WTC11 (cell line): ENCODE measurements around the gene ZBTB22. TPM values are rescaled to one million over a fixed set of nuclear protein-coding genes. Genes with fewer than 3 reads are reported as not detected.

Experiments
- ATAC-seq: fragments of 200-7000 bp; cut with Tn5 transposase; 2 replicates; pipeline ENCODE4 v1.10.0; 2021; ENCODE audit warnings: mild to moderate bottlenecking, moderate library complexity
- CTCF ChIA-PET: fragments of 300-600 bp; sonication (Branson Sonifier 250); formaldehyde crosslinking; loops from one replicate; lab custom pipeline; 2021; ENCODE audit warnings: antibody characterized with exemption; lab: Charles Lee
- POLR2A ChIA-PET: fragments of 350-600 bp; sonication (Branson Sonifier 250); formaldehyde crosslinking; loops from one replicate; lab custom pipeline; 2021; ENCODE audit warnings: antibody characterized with exemption; lab: Charles Lee
- DNase-seq: peaks from one replicate; pipeline ENCODE4 v3.0.0; 2021; ENCODE audit warnings: low spot score
- H3K27ac Mint-ChIP-seq: 2 replicates; pipeline ENCODE4 v1.8.0; 2021; ENCODE audit warnings: mixed read lengths
- H3K27me3 Mint-ChIP-seq: 2 replicates; pipeline ENCODE4 v1.8.0; 2021; ENCODE audit warnings: low read depth, mild to moderate bottlenecking, moderate library complexity, mixed read lengths
- H3K36me3 Mint-ChIP-seq: 2 replicates; pipeline ENCODE4 v1.8.0; 2021; ENCODE audit warnings: mixed read lengths
- H3K4me1 Mint-ChIP-seq: 2 replicates; pipeline ENCODE4 v1.8.0; 2022; ENCODE audit warnings: mixed read lengths
- H3K4me3 Mint-ChIP-seq: 2 replicates; pipeline ENCODE4 v1.8.0; 2021; ENCODE audit warnings: mild to moderate bottlenecking, moderate library complexity, mixed read lengths
- H3K9me3 Mint-ChIP-seq: 2 replicates; pipeline ENCODE4 v1.8.0; 2021; ENCODE audit warnings: mixed read lengths
- AFF4 ChIP-seq: sonication (generic); formaldehyde crosslinking; IDR thresholded peaks from 2 replicates; pipeline ENCODE4 v1.8.1; 2023; ENCODE audit warnings: mild to moderate bottlenecking, missing genetic modification reagents, borderline replicate concordance
- ATF1 ChIP-seq: sonication (generic); formaldehyde crosslinking; IDR thresholded peaks from 2 replicates; pipeline ENCODE4 v1.8.1; 2023; ENCODE audit warnings: mild to moderate bottlenecking, moderate library complexity, missing genetic modification reagents
- ATF2 ChIP-seq: sonication (generic); formaldehyde crosslinking; IDR thresholded peaks from 2 replicates; pipeline ENCODE4 v1.8.1; 2022; ENCODE audit warnings: low read depth, missing genetic modification reagents, borderline replicate concordance
- CBFB ChIP-seq: sonication (generic); formaldehyde crosslinking; IDR thresholded peaks from 2 replicates; pipeline ENCODE4 v1.8.1; 2022; ENCODE audit warnings: mild to moderate bottlenecking, low read depth, missing genetic modification reagents
- E2F5 ChIP-seq: sonication (generic); formaldehyde crosslinking; IDR thresholded peaks from 2 replicates; pipeline ENCODE4 v1.8.1; 2022; ENCODE audit warnings: mild to moderate bottlenecking, moderate library complexity, missing genetic modification reagents
- ELF4 ChIP-seq: sonication (generic); formaldehyde crosslinking; IDR thresholded peaks from 2 replicates; pipeline ENCODE4 v1.8.1; 2022; ENCODE audit warnings: low read depth, mild to moderate bottlenecking, moderate library complexity, missing genetic modification reagents
- ESRRA ChIP-seq: sonication (generic); formaldehyde crosslinking; IDR thresholded peaks from 2 replicates; pipeline ENCODE4 v1.8.1; 2022; ENCODE audit warnings: mild to moderate bottlenecking, missing genetic modification reagents, borderline replicate concordance
- FOXP4 ChIP-seq: sonication (generic); formaldehyde crosslinking; IDR thresholded peaks from 2 replicates; pipeline ENCODE4 v1.8.0; 2022; ENCODE audit warnings: mild to moderate bottlenecking, missing genetic modification reagents
- HMGA2 ChIP-seq: fragments of 250-450 bp; sonication (Bioruptor Pico); IDR thresholded peaks from 2 replicates; pipeline ENCODE4 v1.4.0; 2021; ENCODE audit warnings: mild to moderate bottlenecking, moderate library complexity
- NFYB ChIP-seq: sonication (generic); formaldehyde crosslinking; conservative IDR thresholded peaks from 2 replicates; pipeline ENCODE4 v1.8.0; 2022; ENCODE audit warnings: low read depth, missing genetic modification reagents
- NR1H2 ChIP-seq: sonication (generic); formaldehyde crosslinking; IDR thresholded peaks from 2 replicates; pipeline ENCODE4 v1.9.0; 2021; ENCODE audit warnings: mild to moderate bottlenecking, moderate library complexity, missing genetic modification reagents
- TEAD1 ChIP-seq: sonication (generic); formaldehyde crosslinking; IDR thresholded peaks from 2 replicates; pipeline ENCODE4 v1.8.0; 2022; ENCODE audit warnings: mild to moderate bottlenecking, missing genetic modification reagents
- TEAD4 ChIP-seq: sonication (generic); formaldehyde crosslinking; IDR thresholded peaks from 2 replicates; pipeline ENCODE4 v1.8.0; 2022; ENCODE audit warnings: mild to moderate bottlenecking, missing genetic modification reagents
- TP53 ChIP-seq: sonication (generic); formaldehyde crosslinking; IDR thresholded peaks from 2 replicates; pipeline ENCODE4 v1.8.1; 2023; ENCODE audit warnings: mild to moderate bottlenecking, missing genetic modification reagents
- ZNF138 ChIP-seq: sonication (generic); formaldehyde crosslinking; conservative IDR thresholded peaks from 2 replicates; pipeline ENCODE4 v1.8.1; 2022; ENCODE audit warnings: mild to moderate bottlenecking, moderate library complexity, missing genetic modification reagents
- ZNF219 ChIP-seq: sonication (generic); formaldehyde crosslinking; IDR thresholded peaks from 2 replicates; pipeline ENCODE4 v1.8.0; 2023; ENCODE audit warnings: missing genetic modification reagents, mild to moderate bottlenecking, borderline replicate concordance
- ZNF423 ChIP-seq: fragments of 250-450 bp; sonication (Bioruptor Pico); IDR thresholded peaks from 2 replicates; pipeline ENCODE4 v2.1.2; 2022; ENCODE audit warnings: mild to moderate bottlenecking, moderate library complexity
- ZNF532 ChIP-seq: fragments of 250-450 bp; sonication (Bioruptor Pico); IDR thresholded peaks from 2 replicates; pipeline ENCODE4 v1.9.0; 2021; ENCODE audit warnings: mild to moderate bottlenecking, borderline replicate concordance
- ZNF671 ChIP-seq: fragments of 250-450 bp; sonication (Bioruptor Pico); IDR thresholded peaks from 2 replicates; pipeline ENCODE4 v1.8.0; 2021; ENCODE audit warnings: mild to moderate bottlenecking
- ZSCAN18 ChIP-seq: fragments of 250-450 bp; sonication (Bioruptor Pico); IDR thresholded peaks from 2 replicates; pipeline ENCODE4 v2.1.2; 2022; ENCODE audit warnings: mild to moderate bottlenecking, moderate library complexity
- total RNA-seq: library from RNA; stranded (reverse); gene quantifications from 3 replicates; pipeline ENCODE4 v1.2.3, GENCODE V29; 2021

The ZBTB22 gene
- total RNA-seq, 1 experiment from 2014 or later: 11.6 TPM

GRCh38 chr6:33339193-33339592, 21.6 kb upstream of the ZBTB22 start:
- Mint-ChIP-seq H3K36me3 (no peaks in the 10 kb centered on the region), H3K27ac (peak overlapping the region; percentile 13; the same call in 1 of the 2 replicates), H3K4me3 (no peak overlapping the region), H3K27me3 (no peaks in the 10 kb centered on the region), H3K4me1 (no peaks in the 10 kb centered on the region), H3K9me3 (no peaks in the 10 kb centered on the region)
- ChIA-PET POLR2A (no interaction called here), CTCF (interaction anchor here (1.0 kb wide), 1 partner anchor 39 kb away, joined by 4 read pairs; no protein-coding TSS in a partner anchor)
- DNase-seq: no peak
- ATAC-seq: no peak
- no peak for TF ChIP-seq ATF2 (CRISPR knock-in tag)
- TF ChIP-seq ZNF138 (CRISPR knock-in tag): no peak
- TF ChIP-seq ZNF532 (CRISPR knock-in tag): no peak
- no peak for TF ChIP-seq TEAD1 (CRISPR knock-in tag)
- no peak for TF ChIP-seq ZNF219 (CRISPR knock-in tag)
- no peak for TF ChIP-seq NR1H2
- TF ChIP-seq ELF4 (CRISPR knock-in tag): no peak
- no peak for TF ChIP-seq ZNF423 (CRISPR knock-in tag)
- TF ChIP-seq ZSCAN18: no peak
- no peak for TF ChIP-seq HMGA2 (CRISPR knock-in tag)
- TF ChIP-seq ZNF671 (CRISPR knock-in tag): no peak
- no peak for TF ChIP-seq ATF1 (CRISPR knock-in tag)
- TF ChIP-seq TEAD4 (CRISPR knock-in tag): no peak
- no peak for TF ChIP-seq FOXP4 (CRISPR knock-in tag)
- TF ChIP-seq ESRRA (CRISPR knock-in tag): no peak
- no peak for TF ChIP-seq TP53 (CRISPR knock-in tag)

GRCh38 chr6:33336495-33336894, 19.0 kb upstream of the ZBTB22 start:
- H3K27ac Mint-ChIP-seq: no peak overlapping the region
- H3K9me3 Mint-ChIP-seq: no peaks in the 10 kb centered on the region
- H3K4me1 Mint-ChIP-seq: no peaks in the 10 kb centered on the region
- no peaks in the 10 kb centered on the region for H3K27me3 Mint-ChIP-seq
- DNase-seq (no peak), ATAC-seq (no peak)
- CTCF ChIA-PET: interaction anchor here (0.7 to 3.3 kb wide), 3 partner anchors 9 to 719 kb away, joined by 4 to 9 read pairs (median 4); no protein-coding TSS in a partner anchor
- H3K4me3 Mint-ChIP-seq: no peak overlapping the region
- H3K36me3 Mint-ChIP-seq: no peaks in the 10 kb centered on the region
- TF ChIP-seq TEAD4 (CRISPR knock-in tag): no peak
- TF ChIP-seq TP53 (CRISPR knock-in tag): no peak
- no peak for TF ChIP-seq NFYB
- TF ChIP-seq AFF4: no peak
- no peak for TF ChIP-seq CBFB (CRISPR knock-in tag)
- TF ChIP-seq ATF2 (CRISPR knock-in tag): no peak
- TF ChIP-seq E2F5 (CRISPR knock-in tag): no peak
- POLR2A ChIA-PET: no interaction called here
